NCI-H128 (cell line): Measurements from ENCODE around the gene DIAPH3.

Experiments
- DNase-seq: peaks from one replicate; lab custom pipeline; 2025; ENCODE audit not compliant: unreplicated experiment; lab: John Stamatoyannopoulos, UW

DIAPH3 gene

DNA sequence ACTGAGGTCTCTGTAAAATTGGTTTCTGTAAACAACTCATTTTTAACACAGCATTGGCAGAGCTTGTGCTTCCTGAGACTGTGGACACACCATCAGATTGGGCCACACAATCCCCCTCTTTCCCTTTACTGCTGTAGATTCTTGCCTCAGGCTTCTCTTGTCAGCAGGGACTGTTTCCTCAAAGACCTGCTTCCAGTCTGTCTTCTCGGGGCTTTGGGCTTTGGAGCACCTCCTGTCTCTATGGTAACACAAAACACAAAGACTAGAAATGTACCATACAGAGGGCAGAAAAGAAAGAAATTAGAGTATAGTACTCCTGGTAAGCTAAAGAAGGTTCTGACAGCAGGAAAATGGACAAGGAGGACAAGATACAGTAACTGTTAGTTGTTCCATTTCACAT, 484.5 kb downstream of the DIAPH3 start:
- no peak for DNase-seq

DNA sequence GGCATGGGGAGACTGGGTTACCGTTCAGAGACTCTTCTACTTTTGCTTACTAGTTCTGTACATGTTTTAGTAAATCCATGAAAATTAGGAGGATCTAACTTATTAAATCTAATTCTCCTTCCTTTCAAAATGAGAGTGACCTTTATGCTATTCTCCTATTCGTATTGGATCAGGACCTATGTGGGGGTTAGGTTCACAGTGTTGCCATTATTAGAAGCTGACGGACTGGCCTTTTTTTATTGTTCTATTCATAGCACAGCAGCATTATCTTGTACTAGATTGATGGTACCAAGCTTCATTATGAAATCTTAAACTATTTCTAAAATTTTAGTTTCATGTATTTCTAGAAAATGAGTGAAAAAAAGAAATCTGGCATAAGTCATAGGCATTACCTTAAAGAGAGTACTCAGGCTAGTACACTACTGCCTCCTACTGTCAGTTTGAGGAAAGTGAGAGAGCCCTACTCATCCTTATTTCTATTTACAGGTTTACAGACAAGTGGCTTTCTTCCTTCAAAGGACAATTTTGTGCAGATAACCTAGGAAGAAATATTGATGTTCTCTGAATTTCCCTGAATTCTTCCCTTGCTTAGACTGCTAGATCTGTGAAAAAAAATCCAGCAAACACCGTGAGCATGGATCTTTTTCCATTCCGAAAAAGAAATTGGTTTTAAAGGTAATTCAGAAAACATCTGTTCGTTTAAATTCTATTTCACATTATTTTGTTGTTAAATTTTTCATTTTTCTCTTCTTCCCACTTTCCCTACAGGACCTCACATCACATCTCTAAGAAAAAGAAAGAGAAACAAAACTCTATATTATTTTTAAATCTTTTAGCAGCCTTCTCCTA, 485.5 kb downstream of the DIAPH3 start:
- DNase-seq = no peak

- no peak for DNase-seq
Measured at GRCh38 chr13:59677430-59677829, 486.3 kb downstream of the DIAPH3 start.

GRCh38 chr13:59674616-59675015, 489.1 kb downstream of the DIAPH3 start:
- DNase-seq = no peak

DNA sequence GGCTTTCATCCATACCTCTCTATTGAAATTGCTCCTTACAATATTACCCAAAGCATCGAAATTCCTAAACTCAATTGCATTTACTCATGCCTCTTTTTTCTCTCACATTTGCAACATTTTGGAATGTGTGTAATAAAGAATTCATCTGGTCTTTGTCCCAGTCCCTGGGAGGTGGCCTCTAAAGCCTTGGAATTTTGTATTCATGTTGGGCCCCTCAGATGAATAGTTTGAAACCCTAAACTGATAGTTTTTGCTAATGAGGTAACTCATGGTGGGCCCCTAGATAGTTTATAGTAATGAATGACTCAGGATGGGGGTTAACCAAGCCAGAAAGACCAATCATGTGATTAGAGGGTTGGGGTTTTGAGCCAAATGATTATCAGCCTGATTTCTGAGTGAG, 490.4 kb downstream of the DIAPH3 start:
- no peak for DNase-seq

- no peak for DNase-seq
Measured at GRCh38 chr13:59672445-59672844, 491.3 kb downstream of the DIAPH3 start.

DNA sequence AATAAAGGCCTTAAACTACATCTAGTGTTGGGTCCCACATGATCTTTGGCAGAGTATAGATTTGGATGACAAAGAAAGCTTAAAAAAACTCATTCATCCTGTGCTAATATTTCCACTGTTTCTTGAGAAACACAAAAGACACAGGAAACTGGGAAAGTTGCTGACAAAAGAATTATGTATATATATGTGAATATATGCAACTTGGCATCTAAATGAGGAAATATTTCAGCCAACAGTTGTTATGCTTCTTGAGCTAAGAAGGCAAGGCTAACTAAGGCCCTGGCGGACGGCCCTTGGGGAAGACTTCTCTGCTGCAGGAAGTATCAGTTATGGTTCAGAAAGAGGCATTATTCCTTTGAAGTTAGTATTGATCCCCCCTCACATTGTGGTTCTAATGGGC, 491.8 kb downstream of the DIAPH3 start:
- DNase-seq = no peak

GRCh38 chr13:59666504-59666903, 497.2 kb downstream of the DIAPH3 start:
- DNase-seq = no peak

DNA sequence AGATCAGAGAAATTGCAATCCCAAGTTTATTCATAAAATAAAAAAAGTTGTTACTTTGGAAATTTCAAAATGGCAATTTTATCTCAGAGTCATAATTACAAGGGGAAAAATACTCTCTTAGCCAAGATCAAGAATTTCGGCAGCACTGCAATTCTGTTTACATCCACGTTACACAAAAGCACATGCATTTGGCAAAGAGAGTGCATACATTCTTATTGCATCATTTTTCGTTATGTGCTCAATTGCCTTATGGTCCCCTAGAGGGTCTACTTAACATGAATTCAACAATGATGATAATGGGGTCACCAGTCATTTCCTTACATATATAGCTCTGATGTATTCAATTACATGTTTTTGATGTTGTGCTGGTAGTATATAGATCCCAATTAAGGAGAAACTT, 498.0 kb downstream of the DIAPH3 start:
- DNase-seq = no peak

- DNase-seq = no peak
Measured at GRCh38 chr13:59665184-59665583, 498.5 kb downstream of the DIAPH3 start.

DNA sequence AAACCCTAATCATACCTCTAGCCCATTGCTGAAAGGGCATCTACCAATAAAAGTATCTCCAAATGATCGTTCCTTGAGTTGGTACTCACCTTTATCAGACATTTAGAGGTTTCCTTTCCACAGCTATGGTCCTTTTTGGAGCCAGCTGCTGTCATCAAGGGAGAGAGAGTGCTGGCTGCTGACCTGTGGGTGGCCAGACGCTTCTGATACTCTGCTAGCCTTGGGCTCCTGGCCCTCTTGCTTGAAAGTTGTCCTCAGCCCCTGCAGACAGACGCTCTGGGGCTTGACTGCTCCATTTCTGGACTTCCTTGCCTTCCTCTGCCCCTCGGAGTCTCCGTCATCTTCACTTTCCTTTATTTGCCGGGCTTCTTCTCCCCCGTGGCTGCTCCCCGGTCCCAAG, 499.1 kb downstream of the DIAPH3 start:
- DNase-seq = no peak

- DNase-seq = no peak
Measured at GRCh38 chr13:59663707-59664106, 500.0 kb downstream of the DIAPH3 start.

GRCh38 chr13:59660582-59660981, 503.1 kb downstream of the DIAPH3 start:
- DNase-seq = no peak

GRCh38 chr13:59659981-59660380, 503.7 kb downstream of the DIAPH3 start:
- DNase-seq = no peak

DNA sequence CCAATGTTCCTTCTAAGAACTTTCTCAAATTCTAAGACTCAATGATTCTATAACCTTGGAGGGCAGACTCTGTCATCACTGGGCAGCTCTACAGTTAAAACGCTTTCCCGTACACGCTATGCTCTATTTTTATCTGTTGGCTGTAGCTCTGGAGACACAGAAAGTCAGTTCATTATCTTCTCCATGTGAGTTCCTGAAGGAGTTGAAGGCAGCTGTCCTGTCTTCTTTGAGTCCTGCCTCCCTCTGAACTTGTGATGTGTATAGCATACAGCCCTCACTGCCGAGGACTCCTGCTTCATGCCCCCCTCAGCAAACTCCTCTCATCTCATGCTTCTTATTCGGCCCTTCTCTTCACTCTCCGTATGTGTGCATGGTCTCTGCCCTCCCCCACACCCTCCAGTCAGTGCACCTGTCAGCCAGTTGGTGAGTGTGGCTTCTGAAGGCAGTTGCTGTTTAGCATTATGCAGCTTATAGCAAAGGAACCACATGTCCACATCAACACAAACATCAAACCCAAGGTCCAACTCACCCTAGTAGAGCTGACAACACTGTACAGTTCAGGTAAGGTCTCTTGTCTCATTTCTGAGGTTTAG, 504.9 kb downstream of the DIAPH3 start:
- DNase-seq = no peak

- no peak for DNase-seq
Measured at GRCh38 chr13:59658027-59658737, 505.5 kb downstream of the DIAPH3 start.

DNA sequence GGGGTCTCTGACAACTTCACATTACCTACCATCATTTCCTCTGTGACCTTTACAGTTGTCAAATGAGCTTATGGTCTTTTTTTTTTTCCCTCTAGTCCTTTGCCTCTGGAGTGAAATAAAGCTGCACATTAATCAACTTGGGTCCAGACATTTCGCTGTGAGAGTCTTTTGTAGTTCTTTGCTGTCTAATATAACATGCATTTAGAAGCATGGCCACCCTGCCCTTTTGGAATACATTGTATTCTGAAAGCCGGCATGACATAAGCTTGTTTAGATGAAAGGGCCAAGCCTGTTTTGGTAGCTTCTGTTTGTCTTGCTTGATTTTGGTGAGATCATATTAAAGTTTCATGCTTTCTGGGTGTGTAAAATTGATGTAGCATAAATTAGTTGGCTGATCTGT, 509.8 kb downstream of the DIAPH3 start:
- DNase-seq = no peak

- DNase-seq = no peak
Measured at GRCh38 chr13:59651479-59651878, 512.2 kb downstream of the DIAPH3 start.

DNA sequence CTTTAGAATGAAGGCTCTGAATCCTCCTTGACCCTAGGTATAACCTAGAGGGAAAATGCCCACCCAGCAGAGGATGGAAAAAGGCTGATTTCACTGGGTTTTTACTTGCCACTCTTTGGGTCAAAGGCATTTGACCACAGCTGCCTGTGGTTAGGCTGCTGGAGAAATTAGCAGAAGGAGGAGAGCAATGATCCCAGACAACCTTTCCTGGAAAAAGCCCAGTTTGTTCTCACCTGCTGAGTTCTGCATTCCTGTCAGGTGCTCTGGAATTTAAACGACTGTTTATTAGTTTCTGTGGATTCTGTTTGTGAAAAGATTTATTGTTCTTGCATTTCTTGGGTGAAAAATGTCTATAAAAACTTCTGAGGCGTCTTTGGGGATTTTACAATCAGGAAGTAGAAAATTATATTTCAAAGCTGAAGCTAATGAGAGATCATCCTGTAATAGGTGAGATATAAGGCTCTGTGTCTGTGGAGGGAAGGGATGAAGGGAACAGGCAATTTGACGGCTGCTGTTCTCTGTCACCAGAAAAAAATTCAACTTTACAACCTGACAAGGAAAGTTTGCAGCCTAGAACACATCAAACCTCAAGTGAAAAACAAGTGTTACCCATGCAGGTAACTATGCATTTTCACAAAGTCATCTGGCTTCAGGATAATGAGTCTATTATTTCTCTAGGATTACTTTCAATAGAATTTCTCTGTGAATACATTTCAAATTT, 519.7 kb downstream of the DIAPH3 start:
- no peak for DNase-seq

DNA sequence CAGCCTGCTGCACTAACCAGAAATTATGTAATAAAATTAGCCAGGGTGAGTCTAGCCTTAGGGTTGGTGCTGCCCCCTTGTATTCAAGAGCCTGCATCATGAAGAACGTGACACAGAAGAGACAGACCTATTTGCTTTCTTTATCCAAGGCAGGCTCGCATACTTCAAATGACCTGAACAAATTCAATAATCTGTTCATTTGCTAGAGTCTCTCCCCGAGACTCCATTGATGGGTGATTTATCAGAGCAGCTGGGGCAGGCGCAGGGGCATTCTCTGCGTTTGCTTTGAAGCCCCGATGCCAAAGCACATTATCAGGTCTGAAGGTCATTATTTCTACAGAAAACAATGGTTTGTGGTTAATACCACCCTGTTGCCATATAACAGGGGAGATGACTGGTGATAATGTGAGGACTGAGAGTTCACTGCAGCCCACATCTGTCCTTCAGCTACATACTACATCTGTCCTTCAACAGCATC, 520.3 kb downstream of the DIAPH3 start:
- no peak for DNase-seq

DNA sequence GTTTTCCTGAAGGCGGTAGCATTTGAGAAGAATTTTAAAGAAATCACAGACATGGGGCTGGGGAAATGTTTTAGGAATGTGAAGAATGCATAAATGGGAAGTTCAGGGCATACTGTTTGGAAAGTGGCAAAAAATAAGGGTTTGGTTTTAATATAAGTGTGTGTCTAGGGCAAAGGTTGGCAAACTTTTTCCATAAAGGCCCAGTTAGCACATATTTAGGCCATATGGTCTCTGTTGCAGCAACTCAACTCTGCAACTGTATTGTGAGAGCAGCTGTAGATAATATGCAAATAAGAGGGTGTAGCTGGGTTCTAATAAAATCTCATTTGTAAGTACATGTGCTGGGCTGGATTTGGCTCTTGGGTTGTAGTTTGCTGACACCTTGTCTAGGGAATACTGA, 521.9 kb downstream of the DIAPH3 start:
- DNase-seq = no peak
